GM12875 (cell line): ENCODE measurements around the gene KRTAP17-1.

Experiments used
- H3K4me3 ChIP-seq: one replicate; pipeline ENCODE4 v1.5.1; 2011; ENCODE audit warnings: low read depth, low read length, control low read depth
- TF ChIP-seq, protein P1 (sequence below): IDR thresholded peaks from 2 replicates; pipeline ENCODE4 v1.5.1; 2011; ENCODE audit warnings: low read depth, mild to moderate bottlenecking, control low read depth, inconsistent platforms, low read length, moderate library complexity, borderline replicate concordance; ENCODE audit not compliant: insufficient read depth

KRTAP17-1 gene

GRCh38 chr17:41308918-41309359, 6.6 kb downstream of the KRTAP17-1 start, which contains the start of gene KRTAP16-1:
Gene KRTAP16-1, minus strand, starts transcription at chr17:41309309. Its CDS starts 56 bp downstream, at chr17:41309253.
- TF ChIP-seq, protein P1, sequence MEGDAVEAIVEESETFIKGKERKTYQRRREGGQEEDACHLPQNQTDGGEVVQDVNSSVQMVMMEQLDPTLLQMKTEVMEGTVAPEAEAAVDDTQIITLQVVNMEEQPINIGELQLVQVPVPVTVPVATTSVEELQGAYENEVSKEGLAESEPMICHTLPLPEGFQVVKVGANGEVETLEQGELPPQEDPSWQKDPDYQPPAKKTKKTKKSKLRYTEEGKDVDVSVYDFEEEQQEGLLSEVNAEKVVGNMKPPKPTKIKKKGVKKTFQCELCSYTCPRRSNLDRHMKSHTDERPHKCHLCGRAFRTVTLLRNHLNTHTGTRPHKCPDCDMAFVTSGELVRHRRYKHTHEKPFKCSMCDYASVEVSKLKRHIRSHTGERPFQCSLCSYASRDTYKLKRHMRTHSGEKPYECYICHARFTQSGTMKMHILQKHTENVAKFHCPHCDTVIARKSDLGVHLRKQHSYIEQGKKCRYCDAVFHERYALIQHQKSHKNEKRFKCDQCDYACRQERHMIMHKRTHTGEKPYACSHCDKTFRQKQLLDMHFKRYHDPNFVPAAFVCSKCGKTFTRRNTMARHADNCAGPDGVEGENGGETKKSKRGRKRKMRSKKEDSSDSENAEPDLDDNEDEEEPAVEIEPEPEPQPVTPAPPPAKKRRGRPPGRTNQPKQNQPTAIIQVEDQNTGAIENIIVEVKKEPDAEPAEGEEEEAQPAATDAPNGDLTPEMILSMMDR, result no peak
- no peak within 1 kb of the TSS for H3K4me3 ChIP-seq

DNA sequence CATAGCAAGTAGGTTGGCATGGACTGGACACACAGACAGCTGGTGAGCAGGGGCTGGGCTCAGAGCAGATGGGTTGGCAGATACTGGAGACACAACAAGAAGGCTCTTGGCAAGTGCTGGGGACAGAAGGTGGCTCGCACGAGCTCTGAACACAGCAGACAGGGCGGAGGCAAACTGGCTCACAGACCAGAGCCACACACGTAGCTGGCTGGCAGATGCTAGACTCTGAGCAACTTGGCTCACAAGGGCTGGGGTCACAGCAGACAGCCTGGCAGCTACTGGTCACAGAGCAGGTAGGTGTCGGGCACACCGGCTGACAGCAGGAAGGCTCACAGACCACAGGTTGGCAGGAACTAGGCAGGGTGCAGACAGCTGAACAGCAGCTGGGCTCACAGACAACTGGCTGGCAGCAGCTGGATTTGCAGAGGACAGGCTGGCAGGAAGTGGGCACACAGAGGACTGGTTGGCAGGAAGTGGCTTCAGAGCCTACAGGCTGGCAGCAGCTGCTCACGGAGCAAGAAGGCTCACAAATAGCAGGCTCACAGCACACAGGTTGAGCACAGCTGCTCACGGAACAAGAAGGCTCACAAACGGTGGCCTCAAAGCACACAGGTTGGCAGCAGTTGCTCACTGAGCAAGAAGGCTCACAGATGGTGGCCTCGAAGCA, 7.1 kb downstream of the KRTAP17-1 start:
- TF ChIP-seq, protein P1, result no peak
- no peak overlapping the region for H3K4me3 ChIP-seq

- TF ChIP-seq, protein P1, result no peak
- no peak overlapping the region for H3K4me3 ChIP-seq
Measured at GRCh38 chr17:41307647-41308046, 7.9 kb downstream of the KRTAP17-1 start.

GRCh38 chr17:41304091-41304490, 11.4 kb downstream of the KRTAP17-1 start:
- TF ChIP-seq, protein P1, result no peak
- H3K4me3 ChIP-seq, result no peak overlapping the region

- H3K4me3 ChIP-seq, result no peak overlapping the region
- TF ChIP-seq, protein P1, result no peak
Measured at GRCh38 chr17:41302981-41303380, 12.5 kb downstream of the KRTAP17-1 start.

GRCh38 chr17:41301916-41302901, 13.3 kb downstream of the KRTAP17-1 start, which contains the start of gene KRTAP29-1:
Gene KRTAP29-1, minus strand, starts transcription at chr17:41302851. Its CDS starts 0 bp downstream, at chr17:41302851.
- TF ChIP-seq, protein P1, result no peak
- no peak within 1 kb of the TSS for H3K4me3 ChIP-seq
